Mucosa of stomach (tissue), 1 donor: ENCODE data around the gene KRT17.

Source experiments
- H3K27me3 ChIP-seq: one replicate; pipeline ENCODE4 v1.7.0; 2013; ENCODE audit warnings: mild to moderate bottlenecking, low read length; ENCODE audit not compliant: control insufficient read depth, insufficient read depth
- H3K36me3 ChIP-seq: one replicate; pipeline ENCODE4 v1.7.0; 2013; ENCODE audit warnings: low read length; ENCODE audit not compliant: control insufficient read depth, insufficient read depth
- H3K4me1 ChIP-seq: one replicate; pipeline ENCODE4 v1.7.0; 2013; ENCODE audit warnings: mild to moderate bottlenecking, low read length; ENCODE audit not compliant: control insufficient read depth, insufficient read depth
- H3K4me3 ChIP-seq: one replicate; pipeline ENCODE4 v1.7.0; 2013; ENCODE audit warnings: low read length
- H3K9ac ChIP-seq: one replicate; pipeline ENCODE4 v1.7.0; 2013; ENCODE audit warnings: mild to moderate bottlenecking, low read length, moderate library complexity
- H3K9me3 ChIP-seq: one replicate; pipeline ENCODE4 v1.7.0; 2013; ENCODE audit warnings: mild to moderate bottlenecking, low read length, moderate library complexity; ENCODE audit not compliant: control insufficient read depth
- donor health status: Pancreatic carcinoma.

Gene KRT17

DNA sequence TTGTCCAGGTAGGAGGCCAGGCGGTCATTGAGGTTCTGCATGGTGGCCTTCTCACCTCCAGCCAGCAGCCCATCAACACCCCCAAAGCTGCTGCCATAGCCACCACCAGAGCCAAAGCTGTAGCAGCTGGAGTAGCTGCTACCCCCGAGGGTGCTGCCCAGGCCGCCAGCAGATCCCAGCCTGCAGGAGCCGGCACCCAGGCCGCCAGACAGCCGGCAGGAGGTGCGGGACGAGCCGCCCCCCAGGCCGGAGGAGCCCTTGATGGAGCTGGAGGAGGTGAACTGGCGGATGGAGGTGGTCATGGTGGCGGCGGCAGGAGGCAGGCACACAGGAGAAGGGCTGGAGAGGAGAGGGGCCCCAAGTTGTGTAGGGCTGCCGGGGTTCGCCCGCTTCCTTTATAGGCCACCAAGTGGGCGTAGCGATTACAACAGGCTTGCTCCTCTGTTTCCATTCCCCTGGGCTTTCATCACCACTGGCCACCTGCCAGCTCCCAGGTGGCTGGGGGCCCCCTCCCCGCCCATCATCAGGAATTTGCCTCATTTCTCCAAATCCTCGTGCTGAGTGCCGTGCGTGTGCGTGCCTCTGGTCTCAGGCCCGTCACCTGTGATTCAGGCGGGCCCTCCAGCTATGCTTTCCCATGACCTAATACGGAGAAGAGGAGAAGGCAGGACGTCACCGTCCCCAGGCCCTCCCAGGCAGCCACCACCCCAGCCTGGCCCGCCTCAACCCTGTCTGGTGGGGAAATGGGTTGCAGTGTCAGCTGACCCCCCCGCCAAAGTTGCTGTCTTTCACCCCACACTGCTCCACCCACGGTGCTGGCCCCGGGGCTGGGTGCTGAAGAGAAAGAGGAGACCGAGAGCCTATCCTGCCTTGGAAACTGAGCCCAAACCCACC is at the start of gene KRT17:
KRT17 (minus strand) TSS at position 368 of the 894 bp plus-strand sequence; CDS start at position 302, 66 bp downstream.
- H3K4me1 ChIP-seq = no peaks in the 10 kb centered on the region
- H3K4me3 ChIP-seq = no peak within 1 kb of the TSS
- H3K9me3 ChIP-seq = no peaks in the 10 kb centered on the region
- H3K9ac ChIP-seq = no peak within 1 kb of the TSS
- no peaks in the 10 kb centered on the region for H3K36me3 ChIP-seq
- peaks cover 3% of the 10 kb centered on the region for H3K27me3 ChIP-seq

DNA sequence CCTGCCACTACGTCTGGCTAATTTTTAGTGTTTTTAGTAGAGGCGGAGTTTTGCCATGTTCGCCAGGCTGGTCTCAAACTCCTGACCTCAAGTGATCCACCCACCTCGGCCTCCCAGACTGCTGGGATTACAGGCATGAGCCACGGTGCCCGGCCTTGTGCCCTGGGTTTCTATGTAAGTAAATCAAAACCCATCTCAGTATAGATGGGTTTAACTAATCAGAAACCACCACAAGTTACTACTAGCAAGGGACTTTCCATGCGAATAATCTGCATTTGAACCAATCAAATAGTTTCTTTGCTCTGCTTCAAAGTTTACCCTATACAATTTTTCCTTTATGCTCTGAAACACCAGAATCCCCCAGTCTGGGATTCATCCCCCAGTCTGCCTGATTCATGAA is 47.8 kb upstream of the KRT17 start:
- no peaks in the 10 kb centered on the region for H3K36me3 ChIP-seq
- peaks cover 18% of the 10 kb centered on the region for H3K4me1 ChIP-seq
- H3K4me3 ChIP-seq = no peak overlapping the region
- H3K27me3 ChIP-seq = no peaks in the 10 kb centered on the region
- H3K9me3 ChIP-seq = no peaks in the 10 kb centered on the region
- H3K9ac ChIP-seq = no peak overlapping the region

DNA sequence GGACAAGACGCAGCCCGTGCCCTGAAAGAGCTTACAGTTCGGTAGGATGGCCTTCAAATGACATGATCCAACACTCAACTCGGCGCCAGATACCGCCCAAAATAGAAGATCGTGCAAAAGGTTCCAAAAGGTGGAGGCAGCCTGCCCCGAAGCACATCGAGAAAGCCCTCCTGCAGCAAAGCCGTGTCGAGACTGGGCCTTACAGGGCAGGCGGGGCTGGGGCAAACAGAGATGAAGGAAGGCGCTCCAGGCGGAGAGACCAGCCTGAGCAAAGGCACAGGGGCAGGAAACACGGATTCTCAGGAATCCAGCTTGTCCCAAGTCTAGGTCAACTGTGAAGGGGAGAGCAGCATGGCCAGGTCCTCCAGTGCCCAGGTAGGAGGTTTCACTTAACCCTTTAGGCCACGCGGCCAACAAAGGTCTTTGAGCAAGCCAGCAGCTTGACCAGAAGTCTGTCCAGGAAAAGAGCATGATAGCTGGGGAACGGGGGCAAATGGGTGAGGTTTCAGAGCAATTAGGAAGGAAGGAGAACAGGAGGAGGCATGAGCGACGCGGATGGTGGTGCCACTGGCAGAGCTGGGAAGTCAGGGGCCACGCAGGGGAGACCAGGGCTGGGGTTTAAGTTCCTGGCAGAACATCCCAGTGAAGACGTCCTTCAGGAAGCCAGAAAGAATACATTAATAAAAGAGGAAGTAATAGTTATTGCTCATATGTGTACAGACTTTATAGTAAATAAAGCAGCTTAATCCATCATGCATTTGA is 43.1 kb upstream of the KRT17 start:
- H3K9me3 ChIP-seq = no peaks in the 10 kb centered on the region
- H3K4me1 ChIP-seq = peaks cover 47% of the 10 kb centered on the region
- H3K36me3 ChIP-seq = no peaks in the 10 kb centered on the region
- H3K4me3 ChIP-seq = no peak overlapping the region
- no peaks in the 10 kb centered on the region for H3K27me3 ChIP-seq
- peak overlapping the region; percentile 75 for H3K9ac ChIP-seq

DNA sequence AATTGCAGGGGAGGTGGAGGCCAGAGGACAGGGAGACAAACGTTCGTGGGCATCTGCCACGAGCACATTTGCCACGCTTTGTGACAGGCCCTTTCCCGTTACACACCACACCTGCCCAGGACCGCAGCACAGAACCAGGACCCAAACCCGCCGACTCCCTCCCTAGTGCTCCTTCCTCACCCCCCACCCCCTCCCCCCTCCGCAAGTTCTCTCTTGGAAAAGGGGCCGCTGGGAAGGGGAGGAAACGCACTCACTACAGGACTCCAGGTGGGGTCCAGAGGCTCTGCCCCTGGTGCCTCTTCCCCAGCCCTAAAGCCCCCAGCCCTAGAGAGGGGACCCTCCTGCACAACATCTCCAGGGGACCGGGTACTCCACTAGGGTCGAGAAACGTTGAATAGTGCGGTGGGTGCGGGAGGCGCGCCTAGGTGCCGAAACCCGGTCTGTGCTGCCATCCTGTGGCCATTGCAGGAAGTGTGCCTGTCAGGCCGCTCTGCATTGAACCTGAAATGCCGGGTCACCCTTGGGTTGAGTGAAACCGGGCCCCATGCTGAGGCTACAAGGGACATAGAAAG is 42.4 kb upstream of the KRT17 start:
- Histone ChIP-seq H3K27me3 (no peaks in the 10 kb centered on the region), H3K9me3 (no peaks in the 10 kb centered on the region), H3K4me1 (peaks cover 50% of the 10 kb centered on the region), H3K4me3 (no peak overlapping the region), H3K36me3 (no peaks in the 10 kb centered on the region), H3K9ac (peak overlapping the region; percentile 75)

DNA sequence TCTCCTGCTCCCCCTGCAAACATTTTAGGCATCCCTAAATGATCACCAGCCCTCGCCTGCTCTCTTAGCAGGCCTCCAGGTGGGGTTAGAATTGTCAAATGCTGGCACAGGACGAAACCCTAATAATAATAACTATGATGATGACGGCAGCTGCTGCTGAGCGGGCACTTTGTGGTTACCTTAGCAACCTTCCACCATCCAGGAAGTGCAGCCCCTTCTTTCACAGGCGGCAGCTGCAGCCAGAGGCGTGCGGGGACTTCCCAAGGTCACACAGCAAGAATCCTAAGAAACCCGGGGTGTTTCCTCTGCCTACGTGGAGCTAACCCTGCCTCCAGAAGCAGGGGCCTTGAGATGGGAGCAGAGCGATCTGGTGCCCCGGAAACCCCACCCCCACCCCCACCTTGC is 41.9 kb upstream of the KRT17 start:
- Histone ChIP-seq H3K27me3 (no peaks in the 10 kb centered on the region), H3K9me3 (no peaks in the 10 kb centered on the region), H3K4me3 (no peak overlapping the region), H3K9ac (peak overlapping the region; percentile 75), H3K36me3 (no peaks in the 10 kb centered on the region), H3K4me1 (peaks cover 50% of the 10 kb centered on the region)

DNA sequence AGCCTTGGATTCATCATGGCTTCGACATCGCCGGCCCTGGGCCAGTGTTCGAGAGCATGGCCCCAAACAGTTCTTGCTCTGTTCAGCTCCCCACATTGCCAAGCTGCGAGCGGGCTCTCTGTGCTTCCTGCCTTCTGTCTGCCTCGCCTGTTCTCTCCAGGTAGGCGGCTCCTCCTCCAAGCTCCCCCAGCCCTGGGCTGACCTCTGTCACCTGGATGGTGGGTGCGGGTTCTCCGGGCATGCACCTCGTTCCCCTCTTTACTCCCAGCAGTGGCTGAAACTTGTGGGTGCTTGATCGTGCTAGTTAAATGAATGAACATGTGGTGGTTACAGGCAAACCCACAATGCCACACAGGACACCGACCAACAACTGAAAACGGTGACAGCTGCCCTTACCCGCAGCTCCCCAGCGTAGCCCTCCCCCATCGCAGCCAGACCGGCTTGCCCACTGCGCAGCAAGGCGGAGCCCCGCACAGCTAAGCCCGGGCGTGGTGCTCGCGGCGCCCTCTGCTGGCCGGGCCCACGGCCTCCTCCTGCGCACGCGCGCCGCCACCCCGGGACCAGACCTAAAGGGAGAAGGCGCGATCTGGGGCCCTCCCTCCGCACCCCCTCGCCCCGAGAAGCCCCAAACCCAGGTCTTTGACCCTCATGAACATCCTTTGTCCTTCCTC is 41.3 kb upstream of the KRT17 start:
- peak overlapping the region; percentile 39 for H3K4me3 ChIP-seq

GRCh38 chr17:41664587-41665565 is 40.5 kb upstream of the KRT17 start:
- Histone ChIP-seq H3K9ac (peak overlapping the region; percentile 75), H3K9me3 (no peaks in the 10 kb centered on the region), H3K36me3 (no peaks in the 10 kb centered on the region), H3K4me3 (peak overlapping the region; percentile 39), H3K4me1 (peaks cover 59% of the 10 kb centered on the region), H3K27me3 (no peaks in the 10 kb centered on the region)

More for the DNA sequence above, 41.3 kb upstream of the KRT17 start:
- Histone ChIP-seq H3K4me1 (peaks cover 51% of the 10 kb centered on the region), H3K9me3 (no peaks in the 10 kb centered on the region), H3K36me3 (no peaks in the 10 kb centered on the region), H3K27me3 (no peaks in the 10 kb centered on the region), H3K9ac (peak overlapping the region; percentile 75)

DNA sequence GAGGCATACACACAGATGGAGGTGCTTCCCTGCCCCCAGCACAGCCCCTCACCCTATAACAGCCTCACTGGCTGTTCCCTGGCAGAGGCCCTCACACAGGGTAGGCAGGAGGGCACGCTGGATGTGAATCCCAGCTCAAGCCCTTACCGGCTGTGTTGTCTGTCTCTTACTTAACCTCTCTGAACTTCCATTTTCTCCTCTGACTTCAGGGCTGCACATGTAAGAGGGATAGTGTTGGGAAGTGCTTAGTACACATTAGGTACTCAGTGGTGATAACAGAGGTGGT is 39.7 kb upstream of the KRT17 start:
- Histone ChIP-seq H3K9ac (no peak overlapping the region), H3K27me3 (no peaks in the 10 kb centered on the region), H3K4me3 (no peak overlapping the region), H3K36me3 (no peaks in the 10 kb centered on the region), H3K4me1 (peaks cover 62% of the 10 kb centered on the region), H3K9me3 (no peaks in the 10 kb centered on the region)

GRCh38 chr17:41663451-41664171 is 39.2 kb upstream of the KRT17 start:
- H3K9ac ChIP-seq = no peak overlapping the region
- H3K9me3 ChIP-seq = no peaks in the 10 kb centered on the region
- no peaks in the 10 kb centered on the region for H3K27me3 ChIP-seq
- H3K4me3 ChIP-seq = no peak overlapping the region
- H3K4me1 ChIP-seq = peaks cover 67% of the 10 kb centered on the region
- H3K36me3 ChIP-seq = no peaks in the 10 kb centered on the region

DNA sequence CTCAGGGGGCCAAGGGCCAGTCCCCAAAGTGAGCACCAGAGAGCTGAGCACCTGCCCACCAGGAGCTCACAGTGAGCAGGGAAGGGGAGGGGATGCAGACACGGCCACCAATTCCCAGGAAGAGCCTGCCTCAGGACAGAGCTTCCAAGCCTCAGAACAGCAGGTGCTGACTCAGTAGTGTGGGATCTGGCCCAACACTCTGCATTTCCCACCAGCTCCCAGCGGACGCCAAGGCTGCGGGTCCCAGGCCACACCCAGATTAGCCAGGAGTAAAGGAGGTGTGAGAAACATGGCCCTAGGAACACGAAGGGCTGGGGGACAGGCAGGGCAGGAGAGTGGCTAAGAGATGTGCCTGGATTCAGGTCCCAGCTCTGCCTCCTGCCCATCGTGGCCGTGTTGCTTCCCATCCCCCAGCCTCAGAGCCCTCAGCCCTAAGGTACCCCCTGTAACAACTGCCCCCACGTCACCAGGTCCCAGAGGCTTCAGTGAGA is 35.9 kb upstream of the KRT17 start:
- Histone ChIP-seq H3K27me3 (no peaks in the 10 kb centered on the region), H3K4me3 (no peak overlapping the region), H3K9ac (no peak overlapping the region), H3K36me3 (no peaks in the 10 kb centered on the region), H3K4me1 (peaks cover 75% of the 10 kb centered on the region), H3K9me3 (no peaks in the 10 kb centered on the region)
